Caco-2 (cell line): ENCODE measurements around the gene TENM4. TPM values are rescaled to one million over a fixed set of nuclear protein-coding genes. Genes with fewer than 3 reads are reported as not detected.

ENCODE experiments used
- BruUV-seq: library from RNA; stranded (reverse); fragments of 400-500 nt; replicated peaks from 2 replicates; lab custom pipeline; 2021; lab: Mats Ljungman, UMichigan
- CTCF ChIA-PET: fragments of 300-600 bp; sonication (Branson Sonifier 250); formaldehyde crosslinking; loops from one replicate; lab custom pipeline; 2022; ENCODE audit warnings: antibody characterized with exemption; lab: Charles Lee
- POLR2A ChIA-PET: fragments of 300-600 bp; sonication (Branson Sonifier 250); formaldehyde crosslinking; loops from one replicate; lab custom pipeline; 2022; ENCODE audit warnings: antibody characterized with exemption; lab: Charles Lee
- DNase-seq, 2 experiments: peaks; one replicate each; pipeline versions ENCODE4 v3.0.0 to v3.0.0-alpha.2; 2020 to 2022
- H3K27me3 ChIP-seq: replicated peaks from 2 replicates; pipeline ENCODE4 v1.6.0; 2011; ENCODE audit warnings: low read length; ENCODE audit not compliant: control insufficient read depth, insufficient read depth
- H3K36me3 ChIP-seq: 2 replicates; pipeline ENCODE4 v1.5.1; 2011; ENCODE audit warnings: low read length; ENCODE audit not compliant: control insufficient read depth, insufficient read depth
- H3K4me1 ChIP-seq: fragments of 250-450 bp; sonication (Bioruptor Pico); 2 replicates; pipeline ENCODE4 v1.5.1; 2020; ENCODE audit warnings: mild to moderate bottlenecking
- H3K4me3 ChIP-seq: 2 replicates; pipeline ENCODE4 v1.5.1; 2011; ENCODE audit warnings: low read depth, mild to moderate bottlenecking, control low read depth, low read length
- H3K9me3 ChIP-seq: fragments of 250-450 bp; sonication (Bioruptor Pico); 2 replicates; pipeline ENCODE4 v1.5.1; 2020; ENCODE audit warnings: mild to moderate bottlenecking, moderate library complexity
- H3K27ac Mint-ChIP-seq: one replicate; pipeline ENCODE4 v1.8.0; 2022; ENCODE audit warnings: mixed read lengths; ENCODE audit not compliant: unreplicated experiment
- H3K27me3 Mint-ChIP-seq: one replicate; pipeline ENCODE4 v1.8.0; 2022; ENCODE audit warnings: mixed read lengths; ENCODE audit not compliant: insufficient read depth, unreplicated experiment
- H3K36me3 Mint-ChIP-seq: one replicate; pipeline ENCODE4 v1.8.0; 2022; ENCODE audit warnings: mild to moderate bottlenecking, mixed read lengths; ENCODE audit not compliant: insufficient read depth, unreplicated experiment
- H3K4me1 Mint-ChIP-seq: one replicate; pipeline ENCODE4 v1.8.0; 2022; ENCODE audit warnings: low read depth, mixed read lengths; ENCODE audit not compliant: unreplicated experiment
- H3K4me3 Mint-ChIP-seq: one replicate; pipeline ENCODE4 v1.8.0; 2022; ENCODE audit warnings: mild to moderate bottlenecking, moderate library complexity, mixed read lengths; ENCODE audit not compliant: unreplicated experiment
- H3K9me3 Mint-ChIP-seq: one replicate; pipeline ENCODE4 v1.8.0; 2022; ENCODE audit warnings: mixed read lengths; ENCODE audit not compliant: unreplicated experiment
- CTCF ChIP-seq, 2 experiments: fragments of 200-600 bp in 1 of 2; IDR thresholded peaks; 1 replicate in 1 of 2; 2 replicates in 1 of 2; pipeline versions ENCODE4 v1.5.1 to v1.8.0; 2011 to 2022; ENCODE audit warnings: antibody characterized with exemption in 1 of 2, control low read depth in 1 of 2, inconsistent platforms in 1 of 2, low read depth in 1 of 2, low read length in 1 of 2, mild to moderate bottlenecking in 1 of 2, moderate library complexity in 1 of 2; ENCODE audit not compliant: insufficient read depth in 1 of 2, severe bottlenecking in 1 of 2, unreplicated experiment in 1 of 2
- intact Hi-C: fragments of 100-400 bp; cut with micrococcal nuclease; formaldehyde crosslinking; loops from one replicate; pipeline ENCODE4 v1.10.0; 2022; ENCODE audit not compliant: unreplicated experiment
- total RNA-seq: library from RNA; stranded (reverse); gene quantifications from 2 replicates; pipeline ENCODE4 v1.2.3, GENCODE V29; 2022

Gene TENM4
- total RNA-seq, 1 experiment from 2014 or later, result 1.1 TPM

GRCh38 chr11:79185351-79185750 is 255.5 kb downstream of the TENM4 start:
- ChIA-PET CTCF (no interaction called here), POLR2A (no interaction called here)
- no peak for TF ChIP-seq CTCF (IDR thresholded peaks at IDR 0.05; ENCODE audit: insufficient read depth in 1 of 2, low read depth in 1 of 2, low read length in 1 of 2, severe bottlenecking in 1 of 2, unreplicated experiment in 1 of 2)
- H3K4me3 Mint-ChIP-seq, result no peak overlapping the region
- no peak overlapping the region for H3K4me3 ChIP-seq
- no peaks in the 10 kb centered on the region for H3K4me1 Mint-ChIP-seq
- H3K9me3 ChIP-seq, result peaks cover 2% of the 10 kb centered on the region; the same call in 1 of the 2 replicates
- no peaks in the 10 kb centered on the region for H3K4me1 ChIP-seq
- no peak for DNase-seq
- no peaks in the 10 kb centered on the region for H3K9me3 Mint-ChIP-seq
- H3K27me3 ChIP-seq, result no peaks in the 10 kb centered on the region
- intact Hi-C loops, result no loop called here
- H3K27ac Mint-ChIP-seq, result no peak overlapping the region
- H3K27me3 Mint-ChIP-seq, result peaks cover 8% of the 10 kb centered on the region
- BruUV-seq, result no TSS peak
- no peaks in the 10 kb centered on the region for H3K36me3 ChIP-seq
- H3K36me3 Mint-ChIP-seq, result no peaks in the 10 kb centered on the region

DNA sequence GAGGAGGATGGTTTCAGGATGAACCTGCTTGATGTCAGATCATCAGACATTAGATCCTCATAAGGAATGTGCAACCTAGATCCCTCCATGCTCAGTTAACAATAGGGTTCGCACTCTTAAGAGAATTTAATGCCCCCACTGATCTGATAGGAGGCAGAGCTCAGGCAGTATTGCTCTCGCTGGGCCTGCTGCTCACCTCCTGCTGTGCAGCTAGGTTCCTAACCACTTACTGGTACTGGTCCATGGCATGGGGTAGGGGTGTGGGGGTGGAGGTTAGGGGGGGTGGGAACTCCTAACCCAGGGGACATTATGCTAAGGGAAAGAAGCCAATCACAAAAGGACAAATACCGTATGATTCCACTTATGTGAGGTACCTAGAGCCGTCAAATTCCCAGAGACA is 256.5 kb downstream of the TENM4 start:
- no peaks in the 10 kb centered on the region for H3K4me1 Mint-ChIP-seq
- no peak for DNase-seq
- ChIA-PET POLR2A (no interaction called here), CTCF (no interaction called here)
- peaks cover 10% of the 10 kb centered on the region for H3K27me3 Mint-ChIP-seq
- no peak for TF ChIP-seq CTCF (IDR thresholded peaks at IDR 0.05; ENCODE audit: insufficient read depth in 1 of 2, low read depth in 1 of 2, low read length in 1 of 2, severe bottlenecking in 1 of 2, unreplicated experiment in 1 of 2)
- no peaks in the 10 kb centered on the region for H3K9me3 Mint-ChIP-seq
- no peaks in the 10 kb centered on the region for H3K36me3 Mint-ChIP-seq
- no peak overlapping the region for H3K4me3 ChIP-seq
- H3K36me3 ChIP-seq, result no peaks in the 10 kb centered on the region
- H3K27ac Mint-ChIP-seq, result no peak overlapping the region
- intact Hi-C loops, result no loop called here
- peaks cover 2% of the 10 kb centered on the region; the same call in 1 of the 2 replicates for H3K9me3 ChIP-seq
- no TSS peak for BruUV-seq
- no peaks in the 10 kb centered on the region for H3K4me1 ChIP-seq
- H3K27me3 ChIP-seq, result no peaks in the 10 kb centered on the region
- H3K4me3 Mint-ChIP-seq, result no peak overlapping the region

DNA sequence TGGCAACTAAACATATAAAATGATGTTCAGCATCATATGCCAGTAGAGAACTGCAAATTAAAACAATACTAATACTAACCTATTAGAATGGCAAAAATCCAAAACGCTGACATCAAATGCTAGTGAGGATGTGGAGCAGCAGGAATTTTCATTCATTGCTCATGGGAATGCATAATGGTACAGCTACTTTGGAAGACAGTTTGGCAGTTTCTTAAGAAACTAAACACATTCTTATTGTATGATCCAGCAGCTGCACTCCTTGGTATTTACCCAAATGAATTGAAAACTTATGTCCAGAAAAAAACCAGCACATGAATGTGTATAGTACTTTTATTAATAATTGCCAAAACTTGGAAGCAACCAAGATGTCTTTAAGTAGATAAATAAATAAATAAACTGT is 258.0 kb downstream of the TENM4 start:
- H3K27ac Mint-ChIP-seq, result no peak overlapping the region
- CTCF ChIA-PET, result no interaction called here
- intact Hi-C loops, result no loop called here
- no peak overlapping the region for H3K4me3 Mint-ChIP-seq
- BruUV-seq, result no TSS peak
- H3K4me3 ChIP-seq, result no peak overlapping the region
- peaks cover under 1% of the 10 kb centered on the region; the same call in 1 of the 2 replicates for H3K27me3 ChIP-seq
- peaks cover 14% of the 10 kb centered on the region for H3K27me3 Mint-ChIP-seq
- POLR2A ChIA-PET, result no interaction called here
- H3K9me3 ChIP-seq, result peaks cover 2% of the 10 kb centered on the region; the same call in 1 of the 2 replicates
- no peaks in the 10 kb centered on the region for H3K4me1 Mint-ChIP-seq
- no peaks in the 10 kb centered on the region for H3K4me1 ChIP-seq
- no peaks in the 10 kb centered on the region for H3K36me3 ChIP-seq
- no peak for TF ChIP-seq CTCF (IDR thresholded peaks at IDR 0.05; ENCODE audit: insufficient read depth in 1 of 2, low read depth in 1 of 2, low read length in 1 of 2, severe bottlenecking in 1 of 2, unreplicated experiment in 1 of 2)
- H3K9me3 Mint-ChIP-seq, result no peaks in the 10 kb centered on the region
- H3K36me3 Mint-ChIP-seq, result no peaks in the 10 kb centered on the region
- DNase-seq, result no peak
